HCT116 (cell line): ENCODE results near the gene PIP5K1A. TPM values are rescaled to one million over a fixed set of nuclear protein-coding genes. Genes with fewer than 3 reads are reported as not detected.

Experiments used
- ATAC-seq: fragments of 200-7000 bp; cut with Tn5 transposase; 2 replicates; pipeline ENCODE4 v1.9.1; 2020; ENCODE audit warnings: mild to moderate bottlenecking, moderate library complexity
- BruUV-seq: library from RNA; stranded (reverse); fragments of 400-500 nt; replicated peaks from 2 replicates; lab custom pipeline; 2021; lab: Mats Ljungman, UMichigan
- CTCF ChIA-PET: fragments of 300-600 bp; sonication (Branson Sonifier 250); formaldehyde crosslinking; loops from one replicate; lab custom pipeline; 2021; ENCODE audit warnings: antibody characterized with exemption; lab: Charles Lee
- POLR2A ChIA-PET: fragments of 300-600, 350-600 bp; sonication (Branson Sonifier 250); formaldehyde crosslinking; loops from one replicate; lab custom pipeline; 2021; ENCODE audit warnings: antibody characterized with exemption; lab: Charles Lee
- RAD21 ChIA-PET, 2 experiments: fragments of 300-600 bp; sonication (Branson Sonifier 250); formaldehyde crosslinking; loops; one replicate each; lab custom pipeline; 2023; ENCODE audit warnings: low total read pairs in 2 of 2; ENCODE audit not compliant: uncharacterized antibody in 2 of 2, unreplicated experiment in 2 of 2, low non-redundant PET in 1 of 2; lab: Charles Lee
- DNase-seq: peaks from one replicate; pipeline ENCODE4 v3.0.0-alpha.2; 2010; ENCODE audit warnings: low read depth, low spot score
- H2AFZ ChIP-seq: fragments of 200-600 bp; shearing (Covaris generic), sonication (generic); 2 replicates; pipeline ENCODE4 v1.6.1; 2017; ENCODE audit warnings: low read depth, mixed run types, mixed read lengths, antibody characterized with exemption, low read length; ENCODE audit not compliant: poor library complexity, severe bottlenecking
- H3K27ac ChIP-seq: 2 replicates; pipeline ENCODE4 v1.5.1; 2012; ENCODE audit warnings: low read depth, low read length
- H3K27me3 ChIP-seq: fragments of 200-600 bp; sonication (generic); 2 replicates; pipeline ENCODE4 v1.6.1; 2016; ENCODE audit warnings: mixed run types, low read length, mixed read lengths; ENCODE audit not compliant: insufficient read depth
- H3K36me3 ChIP-seq, 2 experiments: fragments of 200-500 bp in 1 of 2; fragments of 200-600 bp in 1 of 2; sonication (Bioruptor generic) in 1 of 2; sonication (generic) in 1 of 2; 2 replicates each; pipeline versions ENCODE4 v1.5.1 to v1.6.1; 2014 to 2016; ENCODE audit warnings: low read length in 2 of 2, inconsistent platforms in 1 of 2, mixed read lengths in 1 of 2, mixed run types in 1 of 2; ENCODE audit not compliant: insufficient read depth in 2 of 2, control insufficient read depth in 1 of 2
- H3K4me1 ChIP-seq, 2 experiments: fragments of 200-600 bp in 1 of 2; sonication (generic) in 1 of 2; 2 replicates each; pipeline versions ENCODE4 v1.5.1 to v1.6.1; 2012 to 2017; ENCODE audit warnings: low read length in 2 of 2, inconsistent platforms in 1 of 2, mild to moderate bottlenecking in 1 of 2, mixed read lengths in 1 of 2, mixed run types in 1 of 2, moderate library complexity in 1 of 2; ENCODE audit not compliant: insufficient read depth in 2 of 2, control insufficient read depth in 1 of 2
- H3K4me2 ChIP-seq: fragments of 200-600 bp; sonication (generic); 2 replicates; pipeline ENCODE4 v1.6.1; 2017; ENCODE audit warnings: mixed run types, low read length, mixed read lengths
- H3K4me3 ChIP-seq, 2 experiments: fragments of 200-600 bp in 1 of 2; sonication (generic) in 1 of 2; replicated peaks in 1 of 2; 2 replicates each; pipeline ENCODE4 v1.5.1; 2011 to 2016; ENCODE audit warnings: low read length in 2 of 2, control low read depth in 1 of 2, low read depth in 1 of 2, mild to moderate bottlenecking in 1 of 2, mixed read lengths in 1 of 2, mixed run types in 1 of 2
- H3K79me2 ChIP-seq: fragments of 200-600 bp; sonication (generic); 2 replicates; pipeline ENCODE4 v1.6.1; 2017; ENCODE audit warnings: mild to moderate bottlenecking, mixed run types, low read length, moderate library complexity, mixed read lengths; ENCODE audit not compliant: insufficient read depth
- H3K9ac ChIP-seq: fragments of 200-600 bp; sonication (generic); 2 replicates; pipeline ENCODE4 v1.6.1; 2016; ENCODE audit warnings: low read length, mixed read lengths
- H3K9me2 ChIP-seq: fragments of 200-600 bp; sonication (generic), shearing (Covaris generic); 2 replicates; pipeline ENCODE4 v1.6.1; 2017; ENCODE audit warnings: mixed run types, mild to moderate bottlenecking, moderate library complexity; ENCODE audit not compliant: insufficient read depth
- H3K9me3 ChIP-seq, 2 experiments: fragments of 200-500 bp in 1 of 2; fragments of 200-600 bp in 1 of 2; sonication (Bioruptor generic) in 1 of 2; sonication (generic) in 1 of 2; 2 replicates each; pipeline ENCODE4 v1.6.1; 2014 to 2017; ENCODE audit warnings: low read length in 2 of 2, mixed read lengths in 2 of 2, inconsistent platforms in 1 of 2, low read depth in 1 of 2, mild to moderate bottlenecking in 1 of 2, mixed run types in 1 of 2, moderate library complexity in 1 of 2; ENCODE audit not compliant: control insufficient read depth in 1 of 2, insufficient read depth in 1 of 2
- H4K20me1 ChIP-seq: fragments of 200-600 bp; sonication (generic), shearing (Covaris generic); 2 replicates; pipeline ENCODE4 v1.6.1; 2017; ENCODE audit warnings: mixed run types, mild to moderate bottlenecking, moderate library complexity; ENCODE audit not compliant: insufficient read depth
- CBX3 ChIP-seq: IDR thresholded peaks from 2 replicates; pipeline ENCODE4 v1.6.1; 2012; ENCODE audit warnings: low read depth
- CEBPB ChIP-seq: IDR thresholded peaks from 2 replicates; pipeline ENCODE4 v1.6.1; 2012; ENCODE audit warnings: low read depth
- EGR1 ChIP-seq: IDR thresholded peaks from 2 replicates; pipeline ENCODE4 v1.6.1; 2012; ENCODE audit warnings: low read depth
- EZH2 ChIP-seq: fragments of 200-600 bp; sonication (generic); IDR thresholded peaks from 2 replicates; pipeline ENCODE4 v1.6.1; 2017; ENCODE audit warnings: antibody characterized with exemption, mixed run types
- EZH2phosphoT487 ChIP-seq: fragments of 200-600 bp; IDR thresholded peaks from 2 replicates; pipeline ENCODE4 v1.6.1; 2018; ENCODE audit warnings: antibody characterized with exemption, borderline replicate concordance
- JUND ChIP-seq: IDR thresholded peaks from 2 replicates; pipeline ENCODE4 v1.6.1; 2012
- POLR2AphosphoS5 ChIP-seq: IDR thresholded peaks from 2 replicates; pipeline ENCODE4 v1.6.1; 2011; ENCODE audit warnings: mild to moderate bottlenecking, low read depth, low read length, moderate library complexity
- REST ChIP-seq: IDR thresholded peaks from 2 replicates; pipeline ENCODE4 v1.6.1; 2012; ENCODE audit warnings: low read depth
- SP1 ChIP-seq: IDR thresholded peaks from 2 replicates; pipeline ENCODE4 v1.6.1; 2012; ENCODE audit warnings: low read depth
- SRF ChIP-seq: IDR thresholded peaks from 2 replicates; pipeline ENCODE4 v1.6.1; 2012; ENCODE audit warnings: low read depth
- YY1 ChIP-seq: IDR thresholded peaks from 2 replicates; pipeline ENCODE4 v1.6.1; 2011; ENCODE audit warnings: low read length, low read depth, moderate library complexity, mild to moderate bottlenecking; ENCODE audit not compliant: insufficient replicate concordance; ENCODE audit errors: extremely low read depth
- intact Hi-C: fragments of 100-400 bp; cut with micrococcal nuclease; formaldehyde crosslinking; loops from 2 replicates; pipeline ENCODE4 v1.10.0; 2022
- total RNA-seq: library from RNA; stranded (reverse); gene quantifications from one replicate; pipeline ENCODE4 v1.2.1, GENCODE V29; 2021; ENCODE audit not compliant: unreplicated experiment
- TF ChIP-seq, protein P1 (sequence below): IDR thresholded peaks from 2 replicates; pipeline ENCODE4 v1.6.1; 2012
- TF ChIP-seq, protein P2 (sequence below): IDR thresholded peaks from 2 replicates; pipeline ENCODE4 v1.6.1; 2012
- TF ChIP-seq, protein P3 (sequence below): IDR thresholded peaks from 2 replicates; pipeline ENCODE4 v1.6.1; 2011; ENCODE audit warnings: mild to moderate bottlenecking, low read length, moderate library complexity; ENCODE audit not compliant: insufficient replicate concordance; ENCODE audit errors: extremely low read depth
- TF ChIP-seq, protein P4 (sequence below), 3 experiments: fragments of 200-600 bp in 1 of 3; sonication (generic) in 1 of 3; IDR thresholded peaks in 2 of 3; conservative IDR thresholded peaks in 1 of 3; 2 replicates each; pipeline ENCODE4 v1.5.1; 2012 to 2017; ENCODE audit warnings: low read depth in 2 of 3, low read length in 2 of 3, antibody characterized with exemption in 1 of 3, borderline replicate concordance in 1 of 3, control low read depth in 1 of 3, mild to moderate bottlenecking in 1 of 3, mixed read lengths in 1 of 3, mixed run types in 1 of 3, moderate library complexity in 1 of 3; ENCODE audit not compliant: insufficient read depth in 1 of 3

Gene PIP5K1A
- total RNA-seq, 1 experiment from 2014 or later = 75.4 TPM

GRCh38 chr1:151189637-151190445, 8.5 kb upstream of the PIP5K1A start, which contains the start of gene VPS72 (continued):
- TF ChIP-seq EGR1 = no peak
- TF ChIP-seq POLR2AphosphoS5 = peak; percentile 96
- TF ChIP-seq, protein P1, sequence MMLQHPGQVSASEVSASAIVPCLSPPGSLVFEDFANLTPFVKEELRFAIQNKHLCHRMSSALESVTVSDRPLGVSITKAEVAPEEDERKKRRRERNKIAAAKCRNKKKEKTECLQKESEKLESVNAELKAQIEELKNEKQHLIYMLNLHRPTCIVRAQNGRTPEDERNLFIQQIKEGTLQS = no peak
- TF ChIP-seq EZH2 = no peak

GRCh38 chr1:151192047-151192446, 6.3 kb upstream of the PIP5K1A start:
- DNase-seq (no peak), ATAC-seq (no peak)
- Histone ChIP-seq H3K36me3 (no peaks in the 10 kb centered on the region), H3K79me2 (peaks cover 47% of the 10 kb centered on the region), H3K4me1 (peaks cover 20 to 39% of the 10 kb centered on the region in 2 experiments), H3K4me3 (no peak overlapping the region), H3K27ac (no peak overlapping the region), H3K9me3 (no peaks in the 10 kb centered on the region), H4K20me1 (no peaks in the 10 kb centered on the region), H3K4me2 (no peak overlapping the region), H3K9ac (no peak overlapping the region), H3K27me3 (no peaks in the 10 kb centered on the region), H2AFZ (no peak overlapping the region), H3K9me2 (no peaks in the 10 kb centered on the region)
- intact Hi-C loops = no loop called here
- ChIA-PET CTCF (no interaction called here), RAD21 (interaction anchor here in 1 of 2 experiments (0.6 kb wide), 1 partner anchor 30 kb away, joined by 3 read pairs; no protein-coding TSS in a partner anchor), POLR2A (no interaction called here)
- BruUV-seq = no TSS peak
- TF ChIP-seq JUND (no peak), SP1 (no peak), SRF (no peak), EZH2phosphoT487 (no peak), CBX3 (no peak), YY1 (no peak), REST (no peak), CEBPB (no peak), POLR2AphosphoS5 (no peak), EGR1 (no peak)
- TF ChIP-seq, protein P2, sequence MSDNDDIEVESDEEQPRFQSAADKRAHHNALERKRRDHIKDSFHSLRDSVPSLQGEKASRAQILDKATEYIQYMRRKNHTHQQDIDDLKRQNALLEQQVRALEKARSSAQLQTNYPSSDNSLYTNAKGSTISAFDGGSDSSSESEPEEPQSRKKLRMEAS = no peak
- TF ChIP-seq, protein P3, sequence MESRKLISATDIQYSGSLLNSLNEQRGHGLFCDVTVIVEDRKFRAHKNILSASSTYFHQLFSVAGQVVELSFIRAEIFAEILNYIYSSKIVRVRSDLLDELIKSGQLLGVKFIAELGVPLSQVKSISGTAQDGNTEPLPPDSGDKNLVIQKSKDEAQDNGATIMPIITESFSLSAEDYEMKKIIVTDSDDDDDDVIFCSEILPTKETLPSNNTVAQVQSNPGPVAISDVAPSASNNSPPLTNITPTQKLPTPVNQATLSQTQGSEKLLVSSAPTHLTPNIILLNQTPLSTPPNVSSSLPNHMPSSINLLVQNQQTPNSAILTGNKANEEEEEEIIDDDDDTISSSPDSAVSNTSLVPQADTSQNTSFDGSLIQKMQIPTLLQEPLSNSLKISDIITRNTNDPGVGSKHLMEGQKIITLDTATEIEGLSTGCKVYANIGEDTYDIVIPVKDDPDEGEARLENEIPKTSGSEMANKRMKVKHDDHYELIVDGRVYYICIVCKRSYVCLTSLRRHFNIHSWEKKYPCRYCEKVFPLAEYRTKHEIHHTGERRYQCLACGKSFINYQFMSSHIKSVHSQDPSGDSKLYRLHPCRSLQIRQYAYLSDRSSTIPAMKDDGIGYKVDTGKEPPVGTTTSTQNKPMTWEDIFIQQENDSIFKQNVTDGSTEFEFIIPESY = no peak
- TF ChIP-seq, protein P4, sequence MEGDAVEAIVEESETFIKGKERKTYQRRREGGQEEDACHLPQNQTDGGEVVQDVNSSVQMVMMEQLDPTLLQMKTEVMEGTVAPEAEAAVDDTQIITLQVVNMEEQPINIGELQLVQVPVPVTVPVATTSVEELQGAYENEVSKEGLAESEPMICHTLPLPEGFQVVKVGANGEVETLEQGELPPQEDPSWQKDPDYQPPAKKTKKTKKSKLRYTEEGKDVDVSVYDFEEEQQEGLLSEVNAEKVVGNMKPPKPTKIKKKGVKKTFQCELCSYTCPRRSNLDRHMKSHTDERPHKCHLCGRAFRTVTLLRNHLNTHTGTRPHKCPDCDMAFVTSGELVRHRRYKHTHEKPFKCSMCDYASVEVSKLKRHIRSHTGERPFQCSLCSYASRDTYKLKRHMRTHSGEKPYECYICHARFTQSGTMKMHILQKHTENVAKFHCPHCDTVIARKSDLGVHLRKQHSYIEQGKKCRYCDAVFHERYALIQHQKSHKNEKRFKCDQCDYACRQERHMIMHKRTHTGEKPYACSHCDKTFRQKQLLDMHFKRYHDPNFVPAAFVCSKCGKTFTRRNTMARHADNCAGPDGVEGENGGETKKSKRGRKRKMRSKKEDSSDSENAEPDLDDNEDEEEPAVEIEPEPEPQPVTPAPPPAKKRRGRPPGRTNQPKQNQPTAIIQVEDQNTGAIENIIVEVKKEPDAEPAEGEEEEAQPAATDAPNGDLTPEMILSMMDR (IDR thresholded peaks at IDR 0.05 in 2 of 3, conservative IDR thresholded peaks at IDR 0.05 in 1 of 3; ENCODE audit: borderline replicate concordance in 1 of 3, insufficient read depth in 1 of 3, low read depth in 2 of 3, low read length in 2 of 3) = no peak
- TF ChIP-seq, protein P1 = no peak
